Esophagus muscularis mucosa (tissue), 4 donors: ENCODE results near the gene C1QA. TPM values are rescaled to one million over a fixed set of nuclear protein-coding genes. Genes with fewer than 3 reads are reported as not detected.

Experiments used
- DNase-seq: peaks from one replicate; pipeline ENCODE4 v3.0.0-alpha.2; 2017; ENCODE audit errors: extremely low spot score
- H3K27ac ChIP-seq, 4 donors: fragments of 200-600 bp; sonication (generic); replicated peaks in 1 of 4; 1 replicate in 3 of 4; 2 replicates in 1 of 4; pipeline ENCODE4 v1.5.1; 2016 to 2019; ENCODE audit warnings: mild to moderate bottlenecking in 1 of 4
- H3K27me3 ChIP-seq, 4 donors: fragments of 200-600 bp; sonication (generic); one replicate each; pipeline versions ENCODE4 v1.5.1 to v1.6.0; 2016 to 2019
- H3K36me3 ChIP-seq, 4 donors: fragments of 200-600 bp; sonication (generic); one replicate each; pipeline ENCODE4 v1.5.1; 2016 to 2019
- H3K4me1 ChIP-seq, 4 donors: fragments of 200-600 bp; sonication (generic); one replicate each; pipeline ENCODE4 v1.5.1; 2016 to 2019
- H3K4me3 ChIP-seq, 4 donors: fragments of 200-600 bp; sonication (generic); 1 replicate in 2 of 4; 2 replicates in 2 of 4; pipeline ENCODE4 v1.5.1; 2016 to 2019; ENCODE audit warnings: mild to moderate bottlenecking in 4 of 4, moderate library complexity in 1 of 4
- H3K9me3 ChIP-seq, 4 donors: fragments of 200-600 bp; sonication (generic); 1 replicate in 3 of 4; 2 replicates in 1 of 4; pipeline ENCODE4 v1.5.1; 2016 to 2019
- EP300 ChIP-seq: sonication (generic); formaldehyde crosslinking; IDR thresholded peaks from one replicate; pipeline ENCODE4 v1.6.1; 2017; ENCODE audit warnings: antibody characterized with exemption
- POLR2A ChIP-seq: fragments of 450-650 bp; IDR thresholded peaks from one replicate; pipeline ENCODE4 v1.6.1; 2017; ENCODE audit warnings: antibody characterized with exemption, moderate library complexity, mild to moderate bottlenecking, low read depth
- POLR2AphosphoS5 ChIP-seq, 2 donors: sonication (generic); formaldehyde crosslinking; IDR thresholded peaks; one replicate each; pipeline ENCODE4 v1.6.1; 2017; ENCODE audit warnings: antibody characterized with exemption in 2 of 2
- WGBS: methylation state at CpG from one replicate; pipeline ENCODE4 v1.1.5; 2018; 5-methylcytosine and 5-hydroxymethylcytosine counted together
- intact Hi-C: fragments of 100-400 bp; cut with DNase I; formaldehyde crosslinking; loops from one replicate; pipeline ENCODE4 v1.15.1; 2023
- total RNA-seq, 4 donors: library from RNA; depleted of rRNA; stranded (reverse); fragments of >200 nt; gene quantifications; one replicate each; pipeline versions ENCODE4 v1.1.0 to v1.2.1, GENCODE V29; 2016
- TF ChIP-seq, protein P1 (sequence below), 3 experiments: fragments of 200-600 bp in 2 of 3; fragments of 450-650 bp in 1 of 3; sonication (generic) in 2 of 3; IDR thresholded peaks; one replicate each; pipeline ENCODE4 v1.5.1; 2017 to 2019; ENCODE audit warnings: antibody characterized with exemption in 3 of 3, mild to moderate bottlenecking in 2 of 3, moderate library complexity in 1 of 3

The C1QA gene
- total RNA-seq, 4 donors from 2014 or later: 132 to 359 (median 164) TPM

DNA sequence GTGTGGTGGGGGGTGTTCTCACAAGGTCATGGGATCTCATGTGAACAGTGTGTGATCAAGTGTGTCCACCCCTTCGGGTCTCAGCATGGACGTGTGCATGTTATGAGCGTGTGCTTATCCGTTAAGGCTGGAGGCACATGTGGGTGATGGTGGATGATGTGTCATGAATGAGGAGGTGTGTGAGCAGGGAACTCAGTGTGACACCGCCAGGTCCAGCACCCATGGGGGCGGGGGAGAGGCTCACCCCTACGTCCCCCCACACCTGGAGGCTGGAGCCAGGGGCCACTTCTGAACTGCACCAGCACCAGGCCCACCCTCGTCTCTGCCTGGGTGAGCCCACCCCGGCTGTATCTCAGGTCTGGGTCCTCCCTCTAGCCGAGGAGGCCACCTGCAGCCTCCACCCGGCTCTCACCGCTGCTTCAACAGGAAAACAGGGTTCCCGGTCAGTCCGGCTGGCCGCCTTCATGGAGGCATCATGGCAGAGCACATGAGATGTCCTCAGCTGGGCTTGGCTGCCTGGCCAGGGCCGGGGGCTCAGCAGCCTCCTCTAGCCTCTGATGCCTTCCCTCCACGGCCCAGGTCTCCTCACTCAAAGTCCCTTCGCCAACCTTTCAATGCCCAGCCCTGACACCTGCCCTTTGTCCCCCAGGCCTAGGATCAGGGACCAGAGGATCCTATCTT lies 34.2 kb upstream of the C1QA start:
- WGBS: 82% methylated on average over 12 of the region's 18 CpGs
- no peaks in the 10 kb centered on the region for H3K36me3 ChIP-seq
- no peak for DNase-seq
- H3K27ac ChIP-seq: no peak overlapping the region
- TF ChIP-seq EP300 (no peak), POLR2AphosphoS5 (IDR thresholded peaks at IDR 0.05) (no peak), POLR2A (no peak)
- TF ChIP-seq, protein P1, sequence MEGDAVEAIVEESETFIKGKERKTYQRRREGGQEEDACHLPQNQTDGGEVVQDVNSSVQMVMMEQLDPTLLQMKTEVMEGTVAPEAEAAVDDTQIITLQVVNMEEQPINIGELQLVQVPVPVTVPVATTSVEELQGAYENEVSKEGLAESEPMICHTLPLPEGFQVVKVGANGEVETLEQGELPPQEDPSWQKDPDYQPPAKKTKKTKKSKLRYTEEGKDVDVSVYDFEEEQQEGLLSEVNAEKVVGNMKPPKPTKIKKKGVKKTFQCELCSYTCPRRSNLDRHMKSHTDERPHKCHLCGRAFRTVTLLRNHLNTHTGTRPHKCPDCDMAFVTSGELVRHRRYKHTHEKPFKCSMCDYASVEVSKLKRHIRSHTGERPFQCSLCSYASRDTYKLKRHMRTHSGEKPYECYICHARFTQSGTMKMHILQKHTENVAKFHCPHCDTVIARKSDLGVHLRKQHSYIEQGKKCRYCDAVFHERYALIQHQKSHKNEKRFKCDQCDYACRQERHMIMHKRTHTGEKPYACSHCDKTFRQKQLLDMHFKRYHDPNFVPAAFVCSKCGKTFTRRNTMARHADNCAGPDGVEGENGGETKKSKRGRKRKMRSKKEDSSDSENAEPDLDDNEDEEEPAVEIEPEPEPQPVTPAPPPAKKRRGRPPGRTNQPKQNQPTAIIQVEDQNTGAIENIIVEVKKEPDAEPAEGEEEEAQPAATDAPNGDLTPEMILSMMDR (IDR thresholded peaks at IDR 0.05): no peak
- no peaks in the 10 kb centered on the region for H3K9me3 ChIP-seq
- intact Hi-C loops: no loop called here
- peaks cover 0 to 92% (median 2%) of the 10 kb centered on the region in 4 donors for H3K27me3 ChIP-seq
- no peak overlapping the region for H3K4me3 ChIP-seq
- no peaks in the 10 kb centered on the region for H3K4me1 ChIP-seq

DNA sequence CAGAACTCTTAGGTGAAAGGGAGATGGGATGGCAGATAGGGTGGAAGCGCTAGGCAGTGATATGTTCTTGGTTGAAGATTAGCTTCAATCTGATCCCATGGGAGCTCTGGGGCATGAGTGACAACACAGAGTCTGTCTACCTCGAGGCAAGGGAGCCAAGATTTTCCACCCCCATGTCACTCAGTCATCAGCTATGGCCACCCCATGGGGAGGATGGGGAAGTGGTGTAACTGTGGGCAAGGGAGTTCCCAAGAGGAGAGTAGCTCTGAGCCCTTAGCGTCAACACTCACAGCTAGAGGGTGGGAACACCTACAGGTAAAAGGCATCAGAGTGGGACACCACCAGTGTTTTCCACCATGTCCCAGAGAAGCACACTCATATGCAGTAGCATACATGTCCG lies 30.3 kb upstream of the C1QA start:
- no peak for DNase-seq
- Histone ChIP-seq H3K4me1 (no peaks in the 10 kb centered on the region), H3K4me3 (no peak overlapping the region), H3K27me3 (peaks cover 0 to 94% (median 6%) of the 10 kb centered on the region in 4 donors), H3K9me3 (no peaks in the 10 kb centered on the region), H3K36me3 (no peaks in the 10 kb centered on the region), H3K27ac (no peak overlapping the region)
- intact Hi-C loops: no loop called here
- WGBS: 52% methylated on average over 4 of the region's 4 CpGs
- TF ChIP-seq EP300 (no peak), POLR2A (no peak), POLR2AphosphoS5 (IDR thresholded peaks at IDR 0.05) (no peak)
- TF ChIP-seq, protein P1 (IDR thresholded peaks at IDR 0.05): no peak

DNA sequence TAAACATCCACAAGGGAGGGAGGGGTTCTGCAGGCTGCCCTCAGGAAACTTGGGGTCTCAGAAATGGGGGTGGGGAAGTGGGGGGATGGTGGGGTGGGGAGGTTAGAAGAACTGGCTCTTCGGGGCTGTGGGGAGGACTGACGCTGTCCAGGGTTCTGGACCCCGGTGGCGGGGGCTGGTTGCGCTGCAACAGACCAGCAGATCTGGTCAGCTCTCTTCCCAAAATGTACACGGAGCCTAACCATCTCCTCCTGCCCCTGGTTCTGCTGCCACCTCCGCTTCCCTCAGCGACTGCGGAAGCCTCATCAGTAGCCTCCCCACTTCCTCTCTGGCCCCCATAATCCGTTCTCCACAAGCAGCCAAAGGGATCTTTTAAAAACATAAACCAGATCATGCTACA lies 29.3 kb upstream of the C1QA start:
- H3K27me3 ChIP-seq: peaks cover 0 to 94% (median 6%) of the 10 kb centered on the region in 4 donors
- H3K4me3 ChIP-seq: no peak overlapping the region
- no peaks in the 10 kb centered on the region for H3K4me1 ChIP-seq
- H3K9me3 ChIP-seq: no peaks in the 10 kb centered on the region
- TF ChIP-seq, protein P1 (IDR thresholded peaks at IDR 0.05): no peak
- TF ChIP-seq POLR2A (no peak), EP300 (no peak), POLR2AphosphoS5 (IDR thresholded peaks at IDR 0.05) (no peak)
- no peaks in the 10 kb centered on the region for H3K36me3 ChIP-seq
- H3K27ac ChIP-seq: no peak overlapping the region
- DNase-seq: no peak
- 16% methylated on average over 10 of the region's 10 CpGs for WGBS
- intact Hi-C loops: no loop called here

DNA sequence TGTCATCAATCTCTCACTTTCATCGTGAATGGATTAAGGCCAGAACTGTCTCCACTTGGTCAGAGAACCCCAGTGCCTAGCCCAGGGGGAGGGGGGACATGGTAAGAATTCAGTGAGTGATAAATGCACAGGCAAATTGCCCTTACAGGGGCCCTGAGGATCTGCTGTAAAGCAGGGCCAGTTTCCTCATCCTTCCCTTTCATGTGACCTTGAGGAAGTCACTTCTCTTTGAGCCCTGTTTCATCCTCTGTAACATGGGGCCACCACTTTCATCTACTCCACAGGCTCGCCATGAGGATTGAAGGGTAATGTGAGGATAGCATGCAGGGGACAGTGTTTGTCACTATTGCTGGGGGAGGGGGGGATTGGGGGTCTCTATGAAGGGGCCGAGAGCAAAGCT lies 28.1 kb upstream of the C1QA start:
- TF ChIP-seq, protein P1 (IDR thresholded peaks at IDR 0.05): no peak
- TF ChIP-seq EP300 (no peak), POLR2A (no peak), POLR2AphosphoS5 (IDR thresholded peaks at IDR 0.05) (no peak)
- H3K36me3 ChIP-seq: no peaks in the 10 kb centered on the region
- peaks cover 0 to 94% (median 6%) of the 10 kb centered on the region in 4 donors for H3K27me3 ChIP-seq
- no peak for DNase-seq
- H3K27ac ChIP-seq: no peak overlapping the region
- no peaks in the 10 kb centered on the region for H3K9me3 ChIP-seq
- H3K4me3 ChIP-seq: no peak overlapping the region
- 67% methylated on average over 3 of the region's 3 CpGs for WGBS
- intact Hi-C loops: no loop called here
- no peaks in the 10 kb centered on the region for H3K4me1 ChIP-seq

DNA sequence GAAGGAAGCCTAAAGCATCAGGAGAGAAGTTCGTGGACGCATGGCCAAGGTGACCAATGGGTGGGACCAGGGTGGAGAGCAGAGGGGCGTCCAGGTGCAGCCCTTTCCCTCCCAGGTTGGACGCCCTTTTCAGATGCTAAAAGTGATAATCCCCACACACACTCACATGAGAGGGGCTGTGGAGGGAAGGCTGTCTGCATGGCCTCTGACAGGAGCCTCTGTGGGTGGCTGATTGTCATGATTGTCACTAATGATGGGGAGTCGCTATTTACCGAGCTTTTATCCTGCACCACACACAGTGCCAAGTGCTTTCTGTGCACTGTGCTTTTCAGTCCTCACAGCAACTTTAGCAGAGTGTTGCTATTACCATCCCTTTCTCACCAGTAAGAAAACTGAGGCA lies 27.1 kb upstream of the C1QA start:
- Histone ChIP-seq H3K27ac (no peak overlapping the region), H3K36me3 (no peaks in the 10 kb centered on the region), H3K27me3 (peaks cover 0 to 94% (median 6%) of the 10 kb centered on the region in 4 donors), H3K4me1 (no peaks in the 10 kb centered on the region), H3K9me3 (no peaks in the 10 kb centered on the region), H3K4me3 (no peak overlapping the region)
- WGBS: 19% methylated on average over 6 of the region's 6 CpGs
- intact Hi-C loops: no loop called here
- DNase-seq: no peak
- TF ChIP-seq, protein P1 (IDR thresholded peaks at IDR 0.05): no peak
- TF ChIP-seq POLR2A (no peak), EP300 (no peak), POLR2AphosphoS5 (IDR thresholded peaks at IDR 0.05) (no peak)
